ENCODE results near the gene DACH1.

The DACH1 gene

DNA sequence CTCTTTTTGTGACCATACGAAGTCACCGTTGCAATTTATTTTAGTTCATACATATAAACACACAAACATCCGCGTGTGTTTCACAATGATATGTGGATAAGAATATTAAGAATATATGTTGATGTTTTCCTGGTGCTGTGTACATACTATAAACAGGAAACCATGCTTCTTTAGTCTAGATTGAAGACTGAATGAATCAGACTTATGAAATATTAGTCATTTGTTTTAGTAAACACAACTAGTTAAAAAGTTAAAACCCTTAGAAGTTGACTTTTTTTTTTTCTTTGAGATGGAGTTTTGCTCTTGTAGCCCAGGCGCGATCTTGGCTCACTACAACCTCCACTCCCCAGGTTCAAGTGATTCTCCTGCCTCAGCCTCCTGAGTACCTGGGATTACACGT, 257.7 kb downstream of the DACH1 start:
- DNase-seq (ENCODE audit: low read depth in 1 of 2, low spot score in 1 of 2), result no peak
- no peaks in the 10 kb centered on the region for H3K27me3 ChIP-seq (ENCODE audit: insufficient read depth, poor library complexity, severe bottlenecking)
- H3K27ac ChIP-seq (replicated peaks), result no peak overlapping the region
- no peak for TF ChIP-seq GABPA (IDR thresholded peaks at IDR 0.05; ENCODE audit: low read depth)
- TF ChIP-seq, protein P1, sequence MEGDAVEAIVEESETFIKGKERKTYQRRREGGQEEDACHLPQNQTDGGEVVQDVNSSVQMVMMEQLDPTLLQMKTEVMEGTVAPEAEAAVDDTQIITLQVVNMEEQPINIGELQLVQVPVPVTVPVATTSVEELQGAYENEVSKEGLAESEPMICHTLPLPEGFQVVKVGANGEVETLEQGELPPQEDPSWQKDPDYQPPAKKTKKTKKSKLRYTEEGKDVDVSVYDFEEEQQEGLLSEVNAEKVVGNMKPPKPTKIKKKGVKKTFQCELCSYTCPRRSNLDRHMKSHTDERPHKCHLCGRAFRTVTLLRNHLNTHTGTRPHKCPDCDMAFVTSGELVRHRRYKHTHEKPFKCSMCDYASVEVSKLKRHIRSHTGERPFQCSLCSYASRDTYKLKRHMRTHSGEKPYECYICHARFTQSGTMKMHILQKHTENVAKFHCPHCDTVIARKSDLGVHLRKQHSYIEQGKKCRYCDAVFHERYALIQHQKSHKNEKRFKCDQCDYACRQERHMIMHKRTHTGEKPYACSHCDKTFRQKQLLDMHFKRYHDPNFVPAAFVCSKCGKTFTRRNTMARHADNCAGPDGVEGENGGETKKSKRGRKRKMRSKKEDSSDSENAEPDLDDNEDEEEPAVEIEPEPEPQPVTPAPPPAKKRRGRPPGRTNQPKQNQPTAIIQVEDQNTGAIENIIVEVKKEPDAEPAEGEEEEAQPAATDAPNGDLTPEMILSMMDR (IDR thresholded peaks at IDR 0.05; ENCODE audit: insufficient read depth, low read length), result no peak
- TF ChIP-seq, protein P2, sequence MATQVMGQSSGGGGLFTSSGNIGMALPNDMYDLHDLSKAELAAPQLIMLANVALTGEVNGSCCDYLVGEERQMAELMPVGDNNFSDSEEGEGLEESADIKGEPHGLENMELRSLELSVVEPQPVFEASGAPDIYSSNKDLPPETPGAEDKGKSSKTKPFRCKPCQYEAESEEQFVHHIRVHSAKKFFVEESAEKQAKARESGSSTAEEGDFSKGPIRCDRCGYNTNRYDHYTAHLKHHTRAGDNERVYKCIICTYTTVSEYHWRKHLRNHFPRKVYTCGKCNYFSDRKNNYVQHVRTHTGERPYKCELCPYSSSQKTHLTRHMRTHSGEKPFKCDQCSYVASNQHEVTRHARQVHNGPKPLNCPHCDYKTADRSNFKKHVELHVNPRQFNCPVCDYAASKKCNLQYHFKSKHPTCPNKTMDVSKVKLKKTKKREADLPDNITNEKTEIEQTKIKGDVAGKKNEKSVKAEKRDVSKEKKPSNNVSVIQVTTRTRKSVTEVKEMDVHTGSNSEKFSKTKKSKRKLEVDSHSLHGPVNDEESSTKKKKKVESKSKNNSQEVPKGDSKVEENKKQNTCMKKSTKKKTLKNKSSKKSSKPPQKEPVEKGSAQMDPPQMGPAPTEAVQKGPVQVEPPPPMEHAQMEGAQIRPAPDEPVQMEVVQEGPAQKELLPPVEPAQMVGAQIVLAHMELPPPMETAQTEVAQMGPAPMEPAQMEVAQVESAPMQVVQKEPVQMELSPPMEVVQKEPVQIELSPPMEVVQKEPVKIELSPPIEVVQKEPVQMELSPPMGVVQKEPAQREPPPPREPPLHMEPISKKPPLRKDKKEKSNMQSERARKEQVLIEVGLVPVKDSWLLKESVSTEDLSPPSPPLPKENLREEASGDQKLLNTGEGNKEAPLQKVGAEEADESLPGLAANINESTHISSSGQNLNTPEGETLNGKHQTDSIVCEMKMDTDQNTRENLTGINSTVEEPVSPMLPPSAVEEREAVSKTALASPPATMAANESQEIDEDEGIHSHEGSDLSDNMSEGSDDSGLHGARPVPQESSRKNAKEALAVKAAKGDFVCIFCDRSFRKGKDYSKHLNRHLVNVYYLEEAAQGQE (IDR thresholded peaks at IDR 0.05; ENCODE audit: insufficient replicate concordance, low read depth), result no peak
- TF ChIP-seq SPI1 (IDR thresholded peaks at IDR 0.05; ENCODE audit: borderline replicate concordance, low read depth), result no peak
- TF ChIP-seq POLR2AphosphoS5 (IDR thresholded peaks at IDR 0.05; ENCODE audit: low read depth), result no peak
- no peak overlapping the region for H3K4me3 ChIP-seq (replicated peaks; ENCODE audit: insufficient read depth, low read length)

DNA sequence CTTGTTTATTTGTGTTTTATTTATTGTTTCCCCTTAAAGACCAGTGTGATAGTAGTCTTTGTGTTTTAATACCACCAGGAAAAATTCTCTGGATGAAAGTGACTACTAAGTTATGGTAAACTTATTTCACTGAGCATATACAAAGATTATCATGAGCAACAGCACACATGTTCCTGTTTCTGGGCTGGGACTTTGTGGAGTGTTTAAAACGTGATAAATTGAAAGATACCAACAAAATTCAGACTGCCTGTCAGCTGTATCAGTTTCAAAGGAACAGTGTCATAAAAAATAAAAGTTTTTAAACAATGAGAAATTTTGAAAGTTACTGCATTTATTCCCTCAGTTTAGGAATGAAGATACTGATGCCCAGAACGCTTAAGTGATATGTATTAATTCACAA, 259.4 kb downstream of the DACH1 start:
- H3K27ac ChIP-seq (replicated peaks), result no peak overlapping the region
- H3K27me3 ChIP-seq (ENCODE audit: insufficient read depth, poor library complexity, severe bottlenecking), result no peaks in the 10 kb centered on the region
- TF ChIP-seq SPI1 (IDR thresholded peaks at IDR 0.05; ENCODE audit: borderline replicate concordance, low read depth) (no peak), POLR2AphosphoS5 (IDR thresholded peaks at IDR 0.05; ENCODE audit: low read depth) (no peak), GABPA (IDR thresholded peaks at IDR 0.05; ENCODE audit: low read depth) (no peak)
- TF ChIP-seq, protein P2 (IDR thresholded peaks at IDR 0.05; ENCODE audit: insufficient replicate concordance, low read depth), result no peak
- TF ChIP-seq, protein P1 (IDR thresholded peaks at IDR 0.05; ENCODE audit: insufficient read depth, low read length), result no peak
- no peak for DNase-seq (ENCODE audit: low read depth in 1 of 2, low spot score in 1 of 2)
- H3K4me3 ChIP-seq (replicated peaks; ENCODE audit: insufficient read depth, low read length), result no peak overlapping the region

DNA sequence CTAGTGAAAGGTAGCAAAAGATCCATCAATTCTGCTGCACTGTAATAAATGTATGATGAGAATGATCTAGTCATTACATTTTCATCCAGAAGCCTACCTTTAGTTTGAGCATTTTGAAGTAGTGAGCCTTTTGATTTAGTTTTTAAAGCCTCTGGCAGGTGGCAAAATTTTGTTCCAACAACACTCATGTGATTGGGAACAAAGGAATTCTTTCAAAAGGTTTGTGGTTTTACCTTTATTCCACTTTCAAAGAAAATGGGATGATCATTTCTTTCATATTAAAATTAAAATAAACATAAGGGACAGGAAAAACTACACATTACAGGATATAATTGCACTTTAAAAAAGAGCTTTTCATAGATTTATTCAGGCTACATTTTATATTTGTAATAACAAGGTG, 260.2 kb downstream of the DACH1 start:
- Histone ChIP-seq H3K4me3 (replicated peaks; ENCODE audit: insufficient read depth, low read length) (no peak overlapping the region), H3K27me3 (ENCODE audit: insufficient read depth, poor library complexity, severe bottlenecking) (no peaks in the 10 kb centered on the region), H3K27ac (replicated peaks) (no peak overlapping the region)
- TF ChIP-seq, protein P1 (IDR thresholded peaks at IDR 0.05; ENCODE audit: insufficient read depth, low read length), result no peak
- no peak for DNase-seq (ENCODE audit: low read depth in 1 of 2, low spot score in 1 of 2)

DNA sequence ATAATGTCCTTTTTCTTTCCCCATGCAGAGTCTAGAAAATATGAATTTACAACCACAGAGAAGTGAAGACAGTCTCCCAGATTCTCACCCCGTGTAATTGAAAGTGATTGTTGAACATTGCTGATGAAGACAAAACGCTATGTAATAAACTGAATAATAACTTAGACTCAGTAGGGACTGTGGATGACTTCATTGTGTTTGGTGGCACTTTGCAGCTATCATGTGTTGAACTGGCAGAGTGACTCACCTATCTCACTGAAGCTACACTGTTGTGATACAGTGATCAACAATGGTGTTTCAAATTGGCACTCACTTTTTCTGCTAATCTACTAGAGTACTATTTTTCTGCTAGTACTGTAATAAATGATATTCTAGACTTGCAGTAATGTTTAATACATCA, 261.3 kb downstream of the DACH1 start:
- DNase-seq (ENCODE audit: low read depth in 1 of 2, low spot score in 1 of 2), result no peak
- Histone ChIP-seq H3K27ac (replicated peaks) (no peak overlapping the region), H3K4me3 (replicated peaks; ENCODE audit: insufficient read depth, low read length) (no peak overlapping the region), H3K27me3 (ENCODE audit: insufficient read depth, poor library complexity, severe bottlenecking) (no peaks in the 10 kb centered on the region)
- TF ChIP-seq GABPA (IDR thresholded peaks at IDR 0.05; ENCODE audit: low read depth), result no peak
- TF ChIP-seq POLR2AphosphoS5 (IDR thresholded peaks at IDR 0.05; ENCODE audit: low read depth), result no peak
- no peak for TF ChIP-seq SPI1 (IDR thresholded peaks at IDR 0.05; ENCODE audit: borderline replicate concordance, low read depth)
- TF ChIP-seq, protein P1 (IDR thresholded peaks at IDR 0.05; ENCODE audit: insufficient read depth, low read length), result no peak
- TF ChIP-seq, protein P2 (IDR thresholded peaks at IDR 0.05; ENCODE audit: insufficient replicate concordance, low read depth), result no peak
